CD8-positive, alpha-beta memory T cell (primary cell): ENCODE data around the gene ATRN. TPM values are rescaled to one million over a fixed set of nuclear protein-coding genes. Genes with fewer than 3 reads are reported as not detected.

Experiments used
- CTCF ChIA-PET: fragments of 350-600 bp; sonication (Branson Sonifier 250); formaldehyde crosslinking; loops from one replicate; lab custom pipeline; 2021; ENCODE audit warnings: antibody characterized with exemption; lab: Charles Lee
- POLR2A ChIA-PET: fragments of 350-600 bp; sonication (Branson Sonifier 250); formaldehyde crosslinking; loops from one replicate; lab custom pipeline; 2021; ENCODE audit warnings: antibody characterized with exemption; lab: Charles Lee
- DNase-seq, 5 donors: peaks; one replicate each; pipeline versions ENCODE4 v3.0.0 to v3.0.0-alpha.2; 2020 to 2022; ENCODE audit warnings: mixed read lengths in 1 of 5
- H3K27ac ChIP-seq: one replicate; pipeline ENCODE4 v1.7.0; 2013; ENCODE audit warnings: low read depth, mild to moderate bottlenecking, low read length, moderate library complexity
- H3K27me3 ChIP-seq: 2 replicates; pipeline ENCODE4 v1.7.0; 2013; ENCODE audit warnings: low read length, mild to moderate bottlenecking; ENCODE audit not compliant: insufficient read depth, poor library complexity, severe bottlenecking
- H3K36me3 ChIP-seq: 2 replicates; pipeline ENCODE4 v1.7.0; 2013; ENCODE audit warnings: mild to moderate bottlenecking, low read length, moderate library complexity; ENCODE audit not compliant: insufficient read depth
- H3K4me1 ChIP-seq: 2 replicates; pipeline ENCODE4 v1.7.0; 2013; ENCODE audit warnings: mild to moderate bottlenecking, low read length, moderate library complexity; ENCODE audit not compliant: insufficient read depth
- H3K4me3 ChIP-seq: 2 replicates; pipeline ENCODE4 v1.7.0; 2013; ENCODE audit warnings: mild to moderate bottlenecking, low read length
- H3K9me3 ChIP-seq: 2 replicates; pipeline ENCODE4 v1.7.0; 2013; ENCODE audit warnings: mild to moderate bottlenecking, low read length
- H3K27ac Mint-ChIP-seq, 8 donors: one replicate each; pipeline ENCODE4 v1.8.0; 2020 to 2021; ENCODE audit warnings: mixed read lengths in 8 of 8, mild to moderate bottlenecking in 6 of 8, inconsistent platforms in 3 of 8, moderate library complexity in 3 of 8
- H3K27me3 Mint-ChIP-seq, 2 donors: one replicate each; pipeline ENCODE4 v1.8.0; 2020 to 2021; ENCODE audit warnings: mixed read lengths in 2 of 2, mild to moderate bottlenecking in 1 of 2, moderate library complexity in 1 of 2
- H3K36me3 Mint-ChIP-seq, 3 donors: one replicate each; pipeline ENCODE4 v1.8.0; 2020 to 2021; ENCODE audit warnings: mixed read lengths in 3 of 3, inconsistent platforms in 1 of 3, mild to moderate bottlenecking in 1 of 3
- H3K4me1 Mint-ChIP-seq, 3 donors: one replicate each; pipeline ENCODE4 v1.8.0; 2020 to 2021; ENCODE audit warnings: mixed read lengths in 3 of 3, inconsistent platforms in 1 of 3, mild to moderate bottlenecking in 1 of 3
- H3K4me3 Mint-ChIP-seq, 7 donors: one replicate each; pipeline ENCODE4 v1.8.0; 2020 to 2021; ENCODE audit warnings: mixed read lengths in 7 of 7, mild to moderate bottlenecking in 6 of 7, moderate library complexity in 4 of 7, inconsistent platforms in 2 of 7
- H3K9me3 Mint-ChIP-seq, 5 donors: one replicate each; pipeline ENCODE4 v1.8.0; 2020 to 2022; ENCODE audit warnings: mixed read lengths in 5 of 5, mild to moderate bottlenecking in 3 of 5, moderate library complexity in 2 of 5, inconsistent platforms in 1 of 5
- polyA plus RNA-seq: library from polyadenylated mRNA; unstranded; fragments of 300-500 nt; fragmentation: Illumina TruSeq; gene quantifications from one replicate; pipeline ENCODE4 v1.2.3, GENCODE V29; 2021
- total RNA-seq, 2 experiments: library from RNA; stranded (reverse); gene quantifications; one replicate each; pipeline ENCODE4 v1.2.3, GENCODE V29; 2021

Gene ATRN
- total and polyA plus RNA-seq, 3 experiments from 2014 or later = 9.4 to 11.2 (median 10.8) TPM

DNA sequence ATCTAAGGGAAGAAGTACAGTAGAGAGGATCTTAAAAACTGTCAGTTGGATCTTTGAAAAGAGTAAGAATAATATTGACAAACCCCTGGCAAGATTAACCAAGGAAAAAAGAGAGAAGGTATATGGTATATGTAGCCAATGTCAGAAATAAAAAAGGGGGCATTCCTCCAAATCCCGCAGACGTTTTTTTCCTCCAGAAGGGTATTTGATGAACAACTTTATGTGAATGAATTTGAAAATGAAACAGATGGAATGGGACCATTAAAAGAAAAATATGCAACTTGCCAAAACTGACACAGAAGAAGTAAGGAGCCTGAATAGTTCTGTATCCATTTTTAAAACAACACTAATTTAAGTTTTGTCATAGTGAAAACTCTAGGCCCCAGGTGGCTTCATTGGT, 156.7 kb downstream of the ATRN start:
- no peaks in the 10 kb centered on the region for H3K9me3 Mint-ChIP-seq
- Histone ChIP-seq H3K27me3 (no peaks in the 10 kb centered on the region), H3K4me3 (no peak overlapping the region), H3K27ac (no peak overlapping the region), H3K4me1 (no peaks in the 10 kb centered on the region), H3K9me3 (no peaks in the 10 kb centered on the region), H3K36me3 (no peaks in the 10 kb centered on the region)
- POLR2A ChIA-PET = no interaction called here
- H3K4me1 Mint-ChIP-seq = no peaks in the 10 kb centered on the region
- CTCF ChIA-PET = no interaction called here
- H3K27ac Mint-ChIP-seq = no peak overlapping the region
- H3K27me3 Mint-ChIP-seq = no peaks in the 10 kb centered on the region
- no peak for DNase-seq
- H3K4me3 Mint-ChIP-seq = no peak overlapping the region
- peaks cover 19 to 43% (median 25%) of the 10 kb centered on the region in 3 donors for H3K36me3 Mint-ChIP-seq

DNA sequence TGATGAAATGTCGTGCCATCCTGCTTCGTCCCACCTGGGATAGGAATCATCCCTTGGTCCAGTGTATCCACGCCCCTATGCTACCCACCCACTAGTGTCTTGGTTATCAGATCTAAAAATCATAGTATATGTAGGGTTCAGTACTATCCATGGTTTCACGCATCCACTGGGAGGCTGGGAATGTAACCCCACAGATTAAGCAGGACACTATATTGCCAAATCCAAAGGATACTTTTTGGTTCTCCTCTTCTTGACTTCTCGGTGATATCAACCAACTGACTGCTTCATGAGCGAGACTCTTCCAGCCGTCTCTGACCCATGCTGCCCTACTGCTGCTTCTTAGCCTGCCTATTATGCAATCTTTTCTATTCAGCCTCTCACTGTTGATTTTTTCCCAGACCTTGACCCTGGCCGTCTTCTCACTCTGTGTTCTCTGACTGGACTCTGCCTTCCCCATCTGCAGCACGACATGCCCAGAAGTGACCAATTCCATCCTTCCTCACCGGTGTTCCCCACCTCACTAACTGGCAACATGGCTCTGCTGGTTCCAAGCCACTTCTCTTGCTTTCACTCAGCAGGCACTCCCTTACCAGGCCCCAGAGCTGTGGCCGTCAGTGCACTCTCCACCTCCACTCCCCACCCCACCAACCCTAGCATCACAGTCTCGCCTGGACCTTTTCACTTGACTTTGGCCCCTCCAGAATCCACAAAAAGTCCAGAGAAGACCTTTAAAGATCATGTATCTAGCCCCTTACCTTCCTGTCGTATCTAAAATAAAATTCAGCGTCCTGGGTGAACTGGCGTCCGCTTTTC, 157.9 kb downstream of the ATRN start:
- Histone ChIP-seq H3K27ac (no peak overlapping the region), H3K9me3 (no peaks in the 10 kb centered on the region), H3K4me3 (no peak overlapping the region), H3K4me1 (no peaks in the 10 kb centered on the region), H3K27me3 (no peaks in the 10 kb centered on the region), H3K36me3 (peaks cover 5% of the 10 kb centered on the region)
- Mint-ChIP-seq H3K9me3 (no peaks in the 10 kb centered on the region), H3K4me1 (no peaks in the 10 kb centered on the region), H3K27ac (no peak overlapping the region), H3K4me3 (no peak overlapping the region), H3K27me3 (no peaks in the 10 kb centered on the region), H3K36me3 (peaks cover 21 to 49% (median 25%) of the 10 kb centered on the region in 3 donors)
- DNase-seq = no peak
- ChIA-PET POLR2A (no interaction called here), CTCF (no interaction called here)

DNA sequence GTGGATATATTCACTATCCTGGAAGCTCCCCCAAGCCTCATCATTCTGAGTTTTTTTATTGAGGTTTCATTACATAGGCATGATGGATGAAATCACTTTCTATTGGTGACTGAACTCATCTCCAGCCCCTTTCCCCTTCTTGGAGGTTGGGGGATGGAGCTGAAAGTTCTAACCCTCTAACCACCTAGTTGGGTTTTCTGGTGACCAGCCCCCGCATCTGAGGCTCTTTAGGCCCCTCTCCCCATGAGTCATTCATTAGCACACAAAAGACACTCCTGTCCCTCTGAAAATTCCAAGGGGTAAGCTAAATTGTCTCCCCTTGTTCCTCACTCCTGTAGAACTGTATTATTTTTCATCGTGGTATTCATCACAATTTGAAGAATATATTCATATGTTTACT, 159.1 kb downstream of the ATRN start:
- CTCF ChIA-PET = no interaction called here
- no peak overlapping the region for H3K4me3 ChIP-seq
- no peaks in the 10 kb centered on the region for H3K27me3 ChIP-seq
- peaks cover 5% of the 10 kb centered on the region for H3K36me3 ChIP-seq
- Mint-ChIP-seq H3K9me3 (no peaks in the 10 kb centered on the region), H3K27me3 (no peaks in the 10 kb centered on the region), H3K4me3 (no peak overlapping the region), H3K36me3 (peaks cover 21 to 50% (median 26%) of the 10 kb centered on the region in 3 donors), H3K4me1 (no peaks in the 10 kb centered on the region), H3K27ac (no peak overlapping the region)
- no peaks in the 10 kb centered on the region for H3K9me3 ChIP-seq
- H3K27ac ChIP-seq = no peak overlapping the region
- POLR2A ChIA-PET = no interaction called here
- no peaks in the 10 kb centered on the region for H3K4me1 ChIP-seq
- no peak for DNase-seq

DNA sequence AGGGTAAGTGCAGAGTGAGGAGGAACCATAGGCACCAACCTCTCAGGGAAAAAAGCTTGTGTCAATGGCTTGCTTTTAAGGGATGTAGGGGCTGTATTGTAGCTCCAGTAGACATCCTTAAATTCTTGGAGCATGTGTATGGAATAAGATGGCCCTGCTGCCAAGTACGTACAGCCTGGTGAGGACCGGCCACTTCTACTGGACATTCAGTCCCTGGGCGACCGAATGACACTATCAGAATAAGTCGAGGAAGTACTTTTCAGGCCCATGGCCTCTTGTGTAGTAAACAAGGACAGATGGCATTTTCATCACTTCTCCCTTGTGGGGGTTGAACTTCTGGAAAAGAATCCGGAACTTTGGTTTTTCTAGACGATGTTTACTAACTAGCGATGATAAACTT, 159.6 kb downstream of the ATRN start:
- H3K36me3 ChIP-seq = peaks cover 5% of the 10 kb centered on the region
- no peak overlapping the region for H3K27ac ChIP-seq
- no peaks in the 10 kb centered on the region for H3K4me1 Mint-ChIP-seq
- POLR2A ChIA-PET = interaction anchor here (0.6 kb wide), 1 partner anchor 221 kb away, joined by 3 read pairs; no protein-coding TSS in a partner anchor
- peak overlapping the region in 1 of 8 donors; percentile 8 for H3K27ac Mint-ChIP-seq
- H3K4me3 Mint-ChIP-seq = no peak overlapping the region
- H3K4me1 ChIP-seq = no peaks in the 10 kb centered on the region
- no peak overlapping the region for H3K4me3 ChIP-seq
- H3K36me3 Mint-ChIP-seq = peaks cover 21 to 47% (median 23%) of the 10 kb centered on the region in 3 donors
- H3K27me3 ChIP-seq = no peaks in the 10 kb centered on the region
- CTCF ChIA-PET = no interaction called here
- H3K9me3 Mint-ChIP-seq = no peaks in the 10 kb centered on the region
- no peaks in the 10 kb centered on the region for H3K27me3 Mint-ChIP-seq
- DNase-seq = no peak
- no peaks in the 10 kb centered on the region for H3K9me3 ChIP-seq

DNA sequence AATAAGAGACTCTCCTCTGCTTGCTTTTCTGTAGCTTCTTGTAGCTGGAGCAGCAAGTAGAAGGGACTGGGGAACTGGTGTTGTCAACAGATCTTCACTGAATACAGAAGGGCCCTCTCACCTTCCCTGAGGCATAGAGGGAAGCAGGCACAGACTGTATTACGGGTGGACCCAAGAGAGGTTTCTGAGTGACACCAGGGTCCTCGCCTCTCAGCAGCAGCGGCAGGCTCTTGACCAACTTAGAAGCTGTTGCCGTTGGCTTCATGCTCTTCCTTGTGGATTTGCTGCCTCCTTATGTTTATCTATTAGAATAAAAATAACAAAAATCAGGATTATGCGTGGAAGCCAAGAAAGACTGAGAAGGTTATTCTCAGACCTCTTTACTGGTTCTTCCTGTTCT, 160.7 kb downstream of the ATRN start:
- no peak for DNase-seq
- H3K4me3 Mint-ChIP-seq = no peak overlapping the region
- H3K27ac Mint-ChIP-seq = no peak overlapping the region

DNA sequence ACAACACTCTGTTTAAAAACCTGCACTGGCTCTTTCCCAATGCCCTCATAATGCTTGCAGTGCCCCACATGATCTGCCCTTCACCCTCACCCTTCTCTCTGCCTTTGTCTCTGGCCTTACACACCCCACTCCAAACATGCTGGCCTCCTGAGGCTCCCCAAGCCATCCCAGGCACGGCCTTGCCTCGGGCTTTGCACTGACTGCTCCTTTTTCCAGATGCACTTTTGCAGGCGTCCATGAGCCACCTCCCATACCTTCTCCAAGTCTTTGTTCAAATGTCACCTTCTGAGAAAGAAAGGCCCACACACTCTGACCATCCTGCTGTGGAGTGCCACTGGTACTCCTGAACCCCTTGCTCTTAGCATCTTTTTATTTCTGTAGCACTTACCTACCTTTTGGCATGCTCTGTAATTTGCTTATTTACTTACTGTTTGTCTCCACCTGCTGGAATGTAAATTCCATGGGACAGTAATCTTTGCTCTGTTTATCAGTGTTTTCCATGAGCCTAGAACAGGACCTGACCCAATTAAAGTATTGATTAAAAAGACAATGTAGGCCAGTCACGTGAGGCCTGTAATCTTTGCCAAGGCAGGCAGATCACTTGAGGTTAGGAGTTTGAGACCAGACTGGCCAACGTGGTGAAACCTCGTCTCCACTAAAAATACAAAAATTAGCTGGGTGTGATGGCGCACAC, 161.6 kb downstream of the ATRN start:
- Mint-ChIP-seq H3K27me3 (no peaks in the 10 kb centered on the region), H3K4me3 (no peak overlapping the region), H3K27ac (no peak overlapping the region), H3K4me1 (no peaks in the 10 kb centered on the region), H3K9me3 (no peaks in the 10 kb centered on the region), H3K36me3 (peaks cover 16 to 41% (median 17%) of the 10 kb centered on the region in 3 donors)
- Histone ChIP-seq H3K9me3 (no peaks in the 10 kb centered on the region), H3K27me3 (no peaks in the 10 kb centered on the region), H3K4me3 (no peak overlapping the region), H3K36me3 (peaks cover 5% of the 10 kb centered on the region), H3K27ac (no peak overlapping the region), H3K4me1 (no peaks in the 10 kb centered on the region)
- DNase-seq = no peak
- ChIA-PET POLR2A (no interaction called here), CTCF (no interaction called here)

More for the DNA sequence above, 160.7 kb downstream of the ATRN start:
- peaks cover 21 to 46% (median 22%) of the 10 kb centered on the region in 3 donors for H3K36me3 Mint-ChIP-seq
- Histone ChIP-seq H3K27ac (no peak overlapping the region), H3K27me3 (no peaks in the 10 kb centered on the region), H3K36me3 (peaks cover 5% of the 10 kb centered on the region), H3K9me3 (no peaks in the 10 kb centered on the region), H3K4me1 (no peaks in the 10 kb centered on the region), H3K4me3 (no peak overlapping the region)
- no peaks in the 10 kb centered on the region for H3K9me3 Mint-ChIP-seq
- ChIA-PET CTCF (no interaction called here), POLR2A (no interaction called here)
- no peaks in the 10 kb centered on the region for H3K27me3 Mint-ChIP-seq
- H3K4me1 Mint-ChIP-seq = no peaks in the 10 kb centered on the region

DNA sequence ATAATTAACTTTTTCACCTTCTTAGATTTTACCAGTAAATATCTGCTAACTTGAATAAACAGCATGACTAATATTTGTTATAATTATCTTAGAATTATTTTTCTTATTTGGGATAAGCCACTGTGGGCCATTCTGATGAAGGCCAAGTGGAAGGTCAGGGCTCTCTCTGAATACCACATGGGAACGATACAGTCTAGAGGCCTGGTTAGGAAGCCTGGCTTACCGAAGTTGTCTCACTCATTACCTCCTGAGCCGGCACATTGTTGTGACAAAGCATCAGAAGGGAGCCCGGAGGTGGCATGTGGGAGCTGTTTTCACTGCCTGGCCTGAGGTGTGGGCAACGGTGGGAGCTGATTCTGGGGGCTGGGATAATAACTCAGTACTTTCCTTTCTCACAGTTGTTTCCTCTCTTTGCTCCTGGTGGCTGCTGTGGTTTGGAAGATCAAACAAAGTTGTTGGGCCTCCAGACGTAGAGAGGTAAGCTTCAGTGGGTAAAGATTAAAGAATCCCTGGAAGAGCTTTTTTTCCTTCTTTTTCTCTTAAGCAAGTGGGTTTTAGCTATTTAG, 163.2 kb downstream of the ATRN start:
- Mint-ChIP-seq H3K36me3 (peaks cover 14 to 41% (median 18%) of the 10 kb centered on the region in 3 donors), H3K4me3 (no peak overlapping the region), H3K4me1 (no peaks in the 10 kb centered on the region), H3K9me3 (no peaks in the 10 kb centered on the region), H3K27ac (no peak overlapping the region), H3K27me3 (no peaks in the 10 kb centered on the region)
- Histone ChIP-seq H3K4me1 (no peaks in the 10 kb centered on the region), H3K9me3 (no peaks in the 10 kb centered on the region), H3K36me3 (peaks cover 5% of the 10 kb centered on the region), H3K27me3 (no peaks in the 10 kb centered on the region), H3K27ac (no peak overlapping the region), H3K4me3 (no peak overlapping the region)
- DNase-seq = no peak
- ChIA-PET POLR2A (no interaction called here), CTCF (no interaction called here)

DNA sequence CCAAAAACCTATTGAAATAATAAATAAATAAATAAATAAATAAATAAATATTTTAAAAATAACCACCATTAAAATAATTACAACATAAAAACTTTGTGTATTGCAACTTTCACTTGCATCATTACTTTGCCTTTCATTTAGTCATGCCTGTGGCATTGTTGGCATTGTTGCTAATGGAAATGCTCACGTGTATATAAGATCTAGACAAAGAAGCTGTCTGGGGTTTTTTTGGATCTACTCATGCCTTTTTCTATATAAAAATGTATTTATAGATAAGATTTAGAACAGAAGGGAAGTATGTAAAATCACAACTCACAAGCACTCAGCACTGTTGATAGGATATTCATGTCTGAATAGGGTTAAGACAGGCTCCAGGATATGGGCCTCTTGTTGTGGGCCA, 164.5 kb downstream of the ATRN start:
- no peaks in the 10 kb centered on the region for H3K9me3 ChIP-seq
- no peak for DNase-seq
- H3K27me3 Mint-ChIP-seq = no peaks in the 10 kb centered on the region
- no peak overlapping the region for H3K27ac Mint-ChIP-seq
- H3K27me3 ChIP-seq = no peaks in the 10 kb centered on the region
- POLR2A ChIA-PET = no interaction called here
- H3K9me3 Mint-ChIP-seq = no peaks in the 10 kb centered on the region
- CTCF ChIA-PET = no interaction called here
- H3K27ac ChIP-seq = no peak overlapping the region
- H3K4me1 Mint-ChIP-seq = no peaks in the 10 kb centered on the region
- no peak overlapping the region for H3K4me3 Mint-ChIP-seq
- H3K4me3 ChIP-seq = no peak overlapping the region
- no peaks in the 10 kb centered on the region for H3K4me1 ChIP-seq
- H3K36me3 Mint-ChIP-seq = peaks cover 11 to 40% (median 23%) of the 10 kb centered on the region in 3 donors
- peaks cover 5% of the 10 kb centered on the region for H3K36me3 ChIP-seq
